Measurements from ENCODE around the gene ADCY2. TPM values are rescaled to one million over a fixed set of nuclear protein-coding genes. Genes with fewer than 3 reads are reported as not detected.

The ADCY2 gene
- total RNA-seq, 2 experiments from 2014 or later: not detected

- H3K27ac ChIP-seq (ENCODE audit: low read depth, low read length, poor library complexity, severe bottlenecking): no peak overlapping the region
- no peaks in the 10 kb centered on the region for H3K36me3 ChIP-seq (ENCODE audit: insufficient read depth, low read length)
- H3K79me2 ChIP-seq (ENCODE audit: insufficient read depth, low read depth, low read length): no peaks in the 10 kb centered on the region
- CTCF ChIA-PET (ENCODE audit: unreplicated experiment): no interaction called here
- no TSS peak for BruUV-seq (replicated peaks)
- H3K4me3 ChIP-seq (ENCODE audit: low read depth, low read length, poor library complexity, severe bottlenecking): no peak overlapping the region
- no peak for DNase-seq (ENCODE audit: low spot score)
- no peak overlapping the region for H3K4me2 ChIP-seq (ENCODE audit: low read length)
- no peaks in the 10 kb centered on the region for H3K4me1 ChIP-seq (ENCODE audit: insufficient read depth, low read length, poor library complexity, severe bottlenecking)
- TF ChIP-seq EZH2phosphoT487 (IDR thresholded peaks at IDR 0.05; ENCODE audit: borderline replicate concordance, low read depth, low read length) (no peak), CTCF (conservative IDR thresholded peaks at IDR 0.05; ENCODE audit: low read length) (no peak)
- POLR2A ChIA-PET: no interaction called here
- H2AFZ ChIP-seq (ENCODE audit: low read length): no peak overlapping the region
- 0 out of 2 replicates have a peak, but pooled peaks cover 3% of the 10 kb centered on the region for H3K9me3 ChIP-seq (ENCODE audit: low read length)
- no peaks in the 10 kb centered on the region for H3K9me2 ChIP-seq (ENCODE audit: insufficient read depth, low read length)
- intact Hi-C loops (cut with micrococcal nuclease; ENCODE audit: unreplicated experiment): no loop called here
- H4K20me1 ChIP-seq (ENCODE audit: insufficient read depth, low read length): no peaks in the 10 kb centered on the region
Observed at GRCh38 chr5:7471710-7472109, 75.8 kb downstream of the ADCY2 start.

GRCh38 chr5:7473115-7473514, 77.2 kb downstream of the ADCY2 start:
- intact Hi-C loops (cut with micrococcal nuclease; ENCODE audit: unreplicated experiment): no loop called here
- BruUV-seq (replicated peaks): no TSS peak

More at GRCh38 chr5:7473115-7473514, 77.2 kb downstream of the ADCY2 start:
- no peaks in the 10 kb centered on the region for H3K36me3 ChIP-seq (ENCODE audit: insufficient read depth, low read length)
- H3K9me3 ChIP-seq (ENCODE audit: low read length): 0 out of 2 replicates have a peak, but pooled peaks cover 3% of the 10 kb centered on the region
- H3K79me2 ChIP-seq (ENCODE audit: insufficient read depth, low read depth, low read length): no peaks in the 10 kb centered on the region
- H3K4me3 ChIP-seq (ENCODE audit: low read depth, low read length, poor library complexity, severe bottlenecking): no peak overlapping the region
- H3K4me2 ChIP-seq (ENCODE audit: low read length): no peak overlapping the region
- TF ChIP-seq CTCF (conservative IDR thresholded peaks at IDR 0.05; ENCODE audit: low read length): no peak
- no peak for TF ChIP-seq EZH2phosphoT487 (IDR thresholded peaks at IDR 0.05; ENCODE audit: borderline replicate concordance, low read depth, low read length)
- DNase-seq (ENCODE audit: low spot score): no peak
- CTCF ChIA-PET (ENCODE audit: unreplicated experiment): no interaction called here
- no peak overlapping the region for H3K27ac ChIP-seq (ENCODE audit: low read depth, low read length, poor library complexity, severe bottlenecking)
- H4K20me1 ChIP-seq (ENCODE audit: insufficient read depth, low read length): no peaks in the 10 kb centered on the region
- no peaks in the 10 kb centered on the region for H3K9me2 ChIP-seq (ENCODE audit: insufficient read depth, low read length)
- no peak overlapping the region for H2AFZ ChIP-seq (ENCODE audit: low read length)
- no peaks in the 10 kb centered on the region for H3K4me1 ChIP-seq (ENCODE audit: insufficient read depth, low read length, poor library complexity, severe bottlenecking)
- POLR2A ChIA-PET: no interaction called here

Data from OCI-LY7 (cell line).